ENCODE data around the gene RAB40B. TPM values are rescaled to one million over a fixed set of nuclear protein-coding genes. Genes with fewer than 3 reads are reported as not detected.

Gene RAB40B
- total RNA-seq, 2 donors from 2014 or later = 18.2 to 39.9 TPM

DNA sequence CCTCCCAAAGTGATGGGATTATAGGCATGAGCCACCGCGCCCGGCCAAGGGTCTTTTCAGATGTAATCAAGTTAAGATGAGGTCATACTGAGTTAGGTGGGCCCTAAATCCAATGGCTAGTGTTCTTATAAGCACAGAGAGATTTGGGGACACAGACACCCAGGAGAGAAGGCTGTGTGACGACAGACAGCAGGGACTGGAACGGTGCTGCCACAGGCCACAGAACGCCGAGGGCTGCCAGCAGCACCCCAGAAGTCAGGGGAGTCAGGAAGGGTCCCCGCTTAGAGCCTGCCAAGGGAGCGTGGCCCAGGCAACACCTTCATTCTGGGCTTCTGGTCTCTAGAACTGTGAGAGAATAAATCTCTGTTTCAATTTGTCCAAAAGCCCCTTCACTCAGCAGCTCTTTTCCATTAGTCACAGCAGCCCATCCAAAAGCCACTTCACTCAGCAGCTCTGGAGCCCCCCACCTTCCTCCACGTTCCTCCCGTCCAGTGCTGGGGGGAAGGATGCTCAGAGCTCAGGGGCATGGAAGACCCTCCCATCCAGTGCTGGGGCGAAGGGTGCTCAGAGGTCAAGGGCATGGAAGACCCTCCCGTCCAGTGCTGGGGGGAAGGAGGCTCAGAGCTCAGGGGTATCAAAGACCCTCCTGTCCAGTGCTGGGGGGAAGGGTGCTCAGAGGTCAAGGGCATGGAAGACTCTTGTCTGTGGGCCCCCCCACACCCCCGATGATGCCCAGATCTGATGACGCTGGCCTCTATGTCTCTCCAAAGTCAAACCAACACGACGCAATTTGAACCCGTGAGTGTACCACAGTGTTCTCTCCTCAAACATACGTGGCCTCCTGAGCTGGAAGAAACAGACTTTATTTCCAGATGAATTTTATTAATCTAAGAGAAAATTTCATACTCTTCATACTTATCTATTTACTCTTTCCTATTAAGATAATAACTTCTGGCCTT lies 11.9 kb downstream of the RAB40B start:
- 89 to 93% methylated on average over 11 to 17 of the region's 19 CpGs for WGBS, 2 donors
- H3K27me3 ChIP-seq = no peaks in the 10 kb centered on the region
- intact Hi-C loops (cut with DNase I) = no loop called here
- H3K9me3 ChIP-seq = no peaks in the 10 kb centered on the region
- peaks cover 31% of the 10 kb centered on the region for H3K4me1 ChIP-seq
- no peak for DNase-seq
- H3K36me3 ChIP-seq (replicated peaks in 1 of 2; ENCODE audit: insufficient read depth in 1 of 2, low read depth in 2 of 2) = no peaks in the 10 kb centered on the region
- TF ChIP-seq, protein P1, sequence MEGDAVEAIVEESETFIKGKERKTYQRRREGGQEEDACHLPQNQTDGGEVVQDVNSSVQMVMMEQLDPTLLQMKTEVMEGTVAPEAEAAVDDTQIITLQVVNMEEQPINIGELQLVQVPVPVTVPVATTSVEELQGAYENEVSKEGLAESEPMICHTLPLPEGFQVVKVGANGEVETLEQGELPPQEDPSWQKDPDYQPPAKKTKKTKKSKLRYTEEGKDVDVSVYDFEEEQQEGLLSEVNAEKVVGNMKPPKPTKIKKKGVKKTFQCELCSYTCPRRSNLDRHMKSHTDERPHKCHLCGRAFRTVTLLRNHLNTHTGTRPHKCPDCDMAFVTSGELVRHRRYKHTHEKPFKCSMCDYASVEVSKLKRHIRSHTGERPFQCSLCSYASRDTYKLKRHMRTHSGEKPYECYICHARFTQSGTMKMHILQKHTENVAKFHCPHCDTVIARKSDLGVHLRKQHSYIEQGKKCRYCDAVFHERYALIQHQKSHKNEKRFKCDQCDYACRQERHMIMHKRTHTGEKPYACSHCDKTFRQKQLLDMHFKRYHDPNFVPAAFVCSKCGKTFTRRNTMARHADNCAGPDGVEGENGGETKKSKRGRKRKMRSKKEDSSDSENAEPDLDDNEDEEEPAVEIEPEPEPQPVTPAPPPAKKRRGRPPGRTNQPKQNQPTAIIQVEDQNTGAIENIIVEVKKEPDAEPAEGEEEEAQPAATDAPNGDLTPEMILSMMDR (IDR thresholded peaks at IDR 0.05) = no peak
- no peak for TF ChIP-seq POLR2A (IDR thresholded peaks at IDR 0.05)
- H3K4me3 ChIP-seq = no peak overlapping the region
- no peak for ATAC-seq
- peak overlapping the region; percentile 54 to 79 (median 71) for H3K27ac ChIP-seq

DNA sequence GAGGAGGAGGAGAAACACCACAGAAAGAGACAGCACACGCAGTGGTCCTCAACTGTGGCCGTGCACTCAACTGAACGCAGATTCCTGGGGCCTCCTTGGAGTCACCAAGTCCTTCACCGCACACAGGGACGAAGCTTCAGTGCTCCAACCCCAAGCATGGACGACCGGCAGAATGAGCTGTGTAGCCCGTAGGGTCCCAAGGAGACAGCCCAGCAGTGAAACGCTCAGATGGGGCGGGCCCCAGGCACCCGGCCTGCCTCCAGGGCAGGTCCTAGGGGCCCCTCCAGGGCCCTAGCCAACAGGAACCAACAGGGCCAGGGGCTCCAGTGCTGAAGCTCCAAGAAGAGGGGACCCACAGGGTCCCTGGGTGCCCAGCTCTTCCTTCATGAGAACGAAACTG lies 13.2 kb downstream of the RAB40B start:
- ATAC-seq (no peak), DNase-seq (no peak)

DNA sequence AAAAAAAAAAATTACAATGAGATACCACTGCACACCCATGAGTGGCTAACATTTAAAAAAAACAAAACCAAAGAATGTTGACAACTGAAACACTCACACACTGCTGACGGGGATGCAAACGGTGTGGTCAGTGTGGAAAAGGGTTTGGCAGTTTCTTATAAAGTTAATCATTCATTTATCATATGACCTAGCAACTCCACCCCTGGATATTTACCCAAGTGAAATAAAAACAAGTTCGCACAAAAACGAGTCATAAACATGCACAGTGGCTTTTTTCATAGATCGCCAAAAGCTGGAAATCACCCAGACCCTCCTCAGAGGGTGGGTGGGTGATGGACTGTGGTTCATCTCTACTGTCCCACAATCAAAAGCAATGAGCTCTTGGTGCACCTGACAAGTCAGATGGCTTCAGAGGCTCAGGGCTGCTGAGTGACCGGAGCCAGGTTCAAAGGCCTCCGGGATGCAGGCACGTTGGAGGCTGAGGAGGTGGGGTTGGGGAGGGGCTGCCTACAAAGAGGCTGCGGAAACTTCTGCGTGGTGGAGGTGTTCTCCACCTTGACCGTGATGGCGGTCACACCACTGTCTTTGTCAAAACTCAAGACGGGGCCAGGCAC lies 14.2 kb downstream of the RAB40B start:
- Histone ChIP-seq H3K4me1 (peaks cover 31% of the 10 kb centered on the region), H3K9me3 (no peaks in the 10 kb centered on the region), H3K27ac (peak overlapping the region; percentile 44 to 75 (median 62)), H3K27me3 (no peaks in the 10 kb centered on the region), H3K36me3 (replicated peaks in 1 of 2; ENCODE audit: insufficient read depth in 1 of 2, low read depth in 2 of 2) (no peaks in the 10 kb centered on the region), H3K4me3 (no peak overlapping the region)
- intact Hi-C loops (cut with DNase I) = no loop called here
- ATAC-seq (peak; percentile 80), DNase-seq (peak; percentile 35 to 59 (median 49))
- whole genome bisulfite sequencing, 2 donors = 53 to 54% methylated on average over 13 of the region's 13 CpGs
- TF ChIP-seq, protein P1 (IDR thresholded peaks at IDR 0.05) = no peak
- TF ChIP-seq POLR2A (IDR thresholded peaks at IDR 0.05) = no peak

More for the DNA sequence above, 13.2 kb downstream of the RAB40B start:
- Histone ChIP-seq H3K4me1 (peaks cover 31% of the 10 kb centered on the region), H3K27ac (no peak overlapping the region), H3K36me3 (replicated peaks in 1 of 2; ENCODE audit: insufficient read depth in 1 of 2, low read depth in 2 of 2) (no peaks in the 10 kb centered on the region), H3K27me3 (no peaks in the 10 kb centered on the region), H3K9me3 (no peaks in the 10 kb centered on the region), H3K4me3 (no peak overlapping the region)
- TF ChIP-seq, protein P1 (IDR thresholded peaks at IDR 0.05) = no peak
- TF ChIP-seq POLR2A (IDR thresholded peaks at IDR 0.05) = no peak
- intact Hi-C loops (cut with DNase I) = no loop called here
- 88 to 95% methylated on average over 8 to 12 of the region's 12 CpGs for WGBS, 2 donors

DNA sequence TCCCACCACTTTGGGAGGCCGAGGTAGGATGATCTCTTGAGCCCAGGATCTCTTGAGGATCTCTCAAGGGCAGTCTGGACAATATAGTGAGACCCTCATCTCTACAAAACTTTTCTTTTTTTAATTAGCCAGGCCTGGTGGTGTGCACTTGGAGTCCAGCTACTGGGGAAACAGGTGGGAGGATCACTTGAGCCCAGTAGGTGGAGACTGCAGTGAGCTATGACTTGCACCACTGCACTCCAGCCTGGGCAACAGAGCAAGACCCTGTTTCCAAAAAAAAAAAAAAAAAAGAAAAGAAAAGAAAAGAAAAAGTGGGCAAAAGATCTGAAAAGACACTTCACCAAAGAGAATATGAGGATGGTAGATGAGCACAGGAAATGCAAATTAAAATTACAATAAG lies 15.0 kb downstream of the RAB40B start:
- H3K36me3 ChIP-seq (replicated peaks in 1 of 2; ENCODE audit: insufficient read depth in 1 of 2, low read depth in 2 of 2) = no peaks in the 10 kb centered on the region
- no peak for DNase-seq
- H3K27ac ChIP-seq = peak overlapping the region in 3 of 4 donors; percentile 12 to 75 (median 64)
- H3K4me1 ChIP-seq = peaks cover 31% of the 10 kb centered on the region
- no peak for TF ChIP-seq POLR2A (IDR thresholded peaks at IDR 0.05)
- TF ChIP-seq, protein P1 (IDR thresholded peaks at IDR 0.05) = no peak
- no peaks in the 10 kb centered on the region for H3K9me3 ChIP-seq
- WGBS, 2 donors = 95 to 100% methylated on average over 1 of the region's 1 CpG
- no peak overlapping the region for H3K4me3 ChIP-seq
- no peaks in the 10 kb centered on the region for H3K27me3 ChIP-seq
- intact Hi-C loops (cut with DNase I) = no loop called here
- no peak for ATAC-seq
